ENCODE measurements around the gene ARHGEF11. TPM values are rescaled to one million over a fixed set of nuclear protein-coding genes. Genes with fewer than 3 reads are reported as not detected.

Gene ARHGEF11
- total RNA-seq, 1 donor from 2014 or later, result 12.4 TPM

DNA sequence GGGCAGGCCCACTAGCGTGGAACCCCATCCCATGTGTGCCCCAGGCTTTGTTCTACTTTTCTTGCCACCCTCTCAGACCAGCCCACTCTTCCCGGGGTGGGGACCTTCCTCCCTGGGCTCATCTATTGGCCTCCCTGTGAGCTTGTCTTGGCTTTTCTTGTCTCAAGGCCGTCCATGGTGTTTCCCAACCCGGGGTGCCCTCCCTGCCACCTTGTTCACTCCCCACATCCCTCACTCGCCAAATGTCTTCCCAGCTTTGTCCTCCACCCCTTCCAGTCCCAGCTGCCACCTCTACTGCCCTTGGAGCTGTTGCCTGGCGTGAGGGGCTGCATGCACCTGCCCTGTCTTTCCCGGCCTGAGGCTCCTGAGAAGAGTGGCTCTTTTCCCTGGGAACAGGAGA, 106.7 kb downstream of the ARHGEF11 start:
- TF ChIP-seq, protein P1, sequence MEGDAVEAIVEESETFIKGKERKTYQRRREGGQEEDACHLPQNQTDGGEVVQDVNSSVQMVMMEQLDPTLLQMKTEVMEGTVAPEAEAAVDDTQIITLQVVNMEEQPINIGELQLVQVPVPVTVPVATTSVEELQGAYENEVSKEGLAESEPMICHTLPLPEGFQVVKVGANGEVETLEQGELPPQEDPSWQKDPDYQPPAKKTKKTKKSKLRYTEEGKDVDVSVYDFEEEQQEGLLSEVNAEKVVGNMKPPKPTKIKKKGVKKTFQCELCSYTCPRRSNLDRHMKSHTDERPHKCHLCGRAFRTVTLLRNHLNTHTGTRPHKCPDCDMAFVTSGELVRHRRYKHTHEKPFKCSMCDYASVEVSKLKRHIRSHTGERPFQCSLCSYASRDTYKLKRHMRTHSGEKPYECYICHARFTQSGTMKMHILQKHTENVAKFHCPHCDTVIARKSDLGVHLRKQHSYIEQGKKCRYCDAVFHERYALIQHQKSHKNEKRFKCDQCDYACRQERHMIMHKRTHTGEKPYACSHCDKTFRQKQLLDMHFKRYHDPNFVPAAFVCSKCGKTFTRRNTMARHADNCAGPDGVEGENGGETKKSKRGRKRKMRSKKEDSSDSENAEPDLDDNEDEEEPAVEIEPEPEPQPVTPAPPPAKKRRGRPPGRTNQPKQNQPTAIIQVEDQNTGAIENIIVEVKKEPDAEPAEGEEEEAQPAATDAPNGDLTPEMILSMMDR (IDR thresholded peaks at IDR 0.05; ENCODE audit: insufficient read depth, low read length, severe bottlenecking), result no peak
- Histone ChIP-seq H3K36me3 (ENCODE audit: control insufficient read depth, insufficient read depth, low read length) (peaks cover 23% of the 10 kb centered on the region), H3K4me3 (ENCODE audit: low read depth, low read length) (no peak overlapping the region), H3K27me3 (ENCODE audit: control insufficient read depth, insufficient read depth, low read length) (no peaks in the 10 kb centered on the region)
- DNase-seq (ENCODE audit: low read depth) (no peak), FAIRE-seq (peak; percentile 55)

DNA sequence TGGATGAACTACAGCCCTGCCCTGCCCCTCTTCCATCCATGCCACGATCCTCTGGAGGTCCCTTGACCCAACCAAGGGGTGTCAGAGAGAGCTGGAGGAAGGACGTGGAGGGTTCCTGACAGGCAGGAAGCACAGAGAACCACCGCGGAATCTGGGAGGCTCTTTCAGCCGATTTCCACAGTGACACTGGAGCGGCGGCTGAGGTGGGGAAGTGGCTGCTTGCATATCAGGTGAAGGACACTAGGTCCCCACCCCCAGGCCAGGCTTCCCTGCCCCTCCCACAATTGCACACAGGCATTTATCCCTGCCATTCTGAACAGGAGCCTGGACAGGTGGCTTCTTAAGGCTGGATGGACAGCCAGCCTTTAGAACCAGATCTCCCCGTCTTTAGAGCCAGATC, 107.7 kb downstream of the ARHGEF11 start:
- H3K36me3 ChIP-seq (ENCODE audit: control insufficient read depth, insufficient read depth, low read length), result peaks cover 22% of the 10 kb centered on the region
- TF ChIP-seq, protein P1 (IDR thresholded peaks at IDR 0.05; ENCODE audit: insufficient read depth, low read length, severe bottlenecking), result no peak
- FAIRE-seq (no peak), DNase-seq (ENCODE audit: low read depth) (no peak)
- H3K4me3 ChIP-seq (ENCODE audit: low read depth, low read length), result no peak overlapping the region
- H3K27me3 ChIP-seq (ENCODE audit: control insufficient read depth, insufficient read depth, low read length), result no peaks in the 10 kb centered on the region

DNA sequence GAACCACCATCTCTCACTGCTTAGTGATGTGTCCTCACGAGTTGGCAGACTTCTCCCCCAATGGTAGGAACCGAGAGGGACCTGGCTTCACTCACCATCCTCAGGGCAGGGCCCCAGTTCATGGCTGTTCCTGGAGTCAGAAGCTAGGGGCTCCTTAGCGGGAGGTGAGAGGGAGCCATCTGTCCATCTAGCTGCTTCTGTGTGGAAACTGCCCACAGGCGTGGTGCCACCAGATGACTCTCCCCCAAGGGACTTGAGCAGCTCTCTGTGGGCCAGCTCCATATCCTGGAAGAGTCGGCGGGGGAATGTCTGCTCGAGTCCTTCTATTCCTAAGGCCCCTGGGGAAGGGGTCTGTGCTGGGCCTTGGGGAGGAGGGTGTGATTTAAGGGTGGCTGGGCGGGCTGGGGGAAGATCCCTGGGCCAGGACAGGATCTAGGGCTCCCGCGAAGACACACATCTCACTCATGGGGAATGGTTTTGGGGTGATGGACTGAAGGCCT, 108.8 kb downstream of the ARHGEF11 start:
- no peak overlapping the region for H3K4me3 ChIP-seq (ENCODE audit: low read depth, low read length)
- H3K36me3 ChIP-seq (ENCODE audit: control insufficient read depth, insufficient read depth, low read length), result peaks cover 19% of the 10 kb centered on the region
- no peaks in the 10 kb centered on the region for H3K27me3 ChIP-seq (ENCODE audit: control insufficient read depth, insufficient read depth, low read length)
- no peak for FAIRE-seq
- TF ChIP-seq, protein P1 (IDR thresholded peaks at IDR 0.05; ENCODE audit: insufficient read depth, low read length, severe bottlenecking), result no peak
- DNase-seq (ENCODE audit: low read depth), result no peak

DNA sequence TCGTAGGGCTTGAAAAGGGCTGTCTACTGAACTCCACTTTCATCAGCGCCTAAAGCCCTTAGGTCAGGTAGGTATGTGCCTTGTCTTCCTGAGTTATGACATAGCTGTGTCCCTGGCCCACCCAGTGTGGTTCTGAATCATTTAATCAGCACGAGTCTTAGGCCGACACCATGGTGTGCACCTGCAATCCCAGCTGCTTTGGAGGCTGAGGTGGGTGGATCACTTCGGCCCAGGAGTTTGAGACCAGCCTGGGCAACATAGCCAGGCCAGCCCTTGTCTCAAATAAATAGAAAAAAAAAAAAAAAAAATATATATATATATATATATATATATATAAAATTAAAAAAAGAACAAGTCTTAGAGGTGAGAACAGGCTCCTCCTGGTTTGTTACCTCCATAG, 109.4 kb downstream of the ARHGEF11 start:
- TF ChIP-seq, protein P1 (IDR thresholded peaks at IDR 0.05; ENCODE audit: insufficient read depth, low read length, severe bottlenecking), result no peak
- no peaks in the 10 kb centered on the region for H3K27me3 ChIP-seq (ENCODE audit: control insufficient read depth, insufficient read depth, low read length)
- no peak for DNase-seq (ENCODE audit: low read depth)
- H3K36me3 ChIP-seq (ENCODE audit: control insufficient read depth, insufficient read depth, low read length), result peaks cover 17% of the 10 kb centered on the region
- FAIRE-seq, result no peak
- no peak overlapping the region for H3K4me3 ChIP-seq (ENCODE audit: low read depth, low read length)

DNA sequence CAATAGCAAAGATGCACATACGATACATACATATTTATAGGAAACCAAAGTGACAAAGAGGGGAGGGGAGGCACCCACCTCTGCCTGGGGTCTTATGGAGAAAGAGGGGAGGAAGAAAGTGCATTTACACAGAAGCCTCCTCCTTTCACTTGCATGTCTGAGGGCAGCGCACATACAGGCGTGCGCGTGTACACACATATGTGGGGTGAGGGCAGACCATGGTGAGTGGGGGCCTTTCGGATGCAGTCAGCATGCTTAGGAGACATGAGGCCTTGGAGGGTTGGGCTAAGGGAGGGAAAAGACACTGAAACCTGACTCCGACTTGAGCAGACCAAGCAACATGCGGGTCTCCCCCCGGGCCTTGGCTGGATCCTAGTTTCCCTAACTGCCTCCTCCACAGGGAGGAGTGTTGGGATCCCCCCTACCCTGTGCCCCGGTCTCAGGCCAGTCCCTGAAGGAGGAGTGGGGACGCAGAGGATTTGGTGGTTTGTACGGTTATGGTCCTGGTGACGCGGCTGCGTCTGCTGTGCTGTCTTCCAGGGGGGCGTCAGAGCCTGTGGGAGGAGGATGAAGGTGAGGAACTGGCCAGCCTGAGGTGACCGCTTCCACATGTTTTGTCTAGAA, 109.9 kb downstream of the ARHGEF11 start:
- TF ChIP-seq, protein P1 (IDR thresholded peaks at IDR 0.05; ENCODE audit: insufficient read depth, low read length, severe bottlenecking), result no peak
- H3K36me3 ChIP-seq (ENCODE audit: control insufficient read depth, insufficient read depth, low read length), result peaks cover 15% of the 10 kb centered on the region
- FAIRE-seq, result no peak

DNA sequence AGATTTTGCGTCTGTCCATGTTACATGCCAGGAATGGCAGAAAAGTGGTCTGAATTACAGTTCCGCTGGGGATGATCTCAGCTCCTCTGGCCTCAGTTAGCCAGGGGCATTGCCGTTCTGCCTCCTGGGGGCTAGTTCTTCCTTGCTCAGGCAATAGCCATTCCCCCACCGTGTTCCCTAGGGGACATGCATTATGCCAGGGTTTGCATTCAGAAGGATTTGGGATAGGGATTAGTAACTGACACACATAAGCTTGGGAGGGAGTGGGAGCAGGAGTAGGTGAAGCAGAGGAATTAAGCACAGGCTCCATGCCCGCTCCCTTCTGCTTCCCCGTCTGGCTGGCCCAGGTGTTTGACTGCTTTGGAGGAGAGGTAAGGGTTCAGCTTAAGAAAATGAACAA, 112.4 kb downstream of the ARHGEF11 start:
- FAIRE-seq (peak; percentile 18), DNase-seq (ENCODE audit: low read depth) (no peak)
- Histone ChIP-seq H3K27me3 (ENCODE audit: control insufficient read depth, insufficient read depth, low read length) (no peaks in the 10 kb centered on the region), H3K4me3 (ENCODE audit: low read depth, low read length) (no peak overlapping the region), H3K36me3 (ENCODE audit: control insufficient read depth, insufficient read depth, low read length) (peaks cover 7% of the 10 kb centered on the region)
- TF ChIP-seq, protein P1 (IDR thresholded peaks at IDR 0.05; ENCODE audit: insufficient read depth, low read length, severe bottlenecking), result no peak

More for the DNA sequence above, 109.9 kb downstream of the ARHGEF11 start:
- Histone ChIP-seq H3K4me3 (ENCODE audit: low read depth, low read length) (no peak overlapping the region), H3K27me3 (ENCODE audit: control insufficient read depth, insufficient read depth, low read length) (no peaks in the 10 kb centered on the region)
- no peak for DNase-seq (ENCODE audit: low read depth)
